ENCODE measurements around the gene SUN3. TPM values are rescaled to one million over a fixed set of nuclear protein-coding genes. Genes with fewer than 3 reads are reported as not detected.

Gene SUN3
- total RNA-seq, 1 donor from 2014 or later: not detected

GRCh38 chr7:48040944-48041652 is 12.2 kb upstream of the SUN3 start:
- peaks cover 2% of the 10 kb centered on the region for H3K27me3 ChIP-seq
- no peaks in the 10 kb centered on the region for H3K36me3 ChIP-seq
- ATAC-seq: no peak
- H3K9me3 ChIP-seq: no peaks in the 10 kb centered on the region
- intact Hi-C loops (cut with DNase I): no loop called here
- no peak for DNase-seq
- H3K4me3 ChIP-seq: no peak overlapping the region
- peaks cover 3% of the 10 kb centered on the region for H3K4me1 ChIP-seq
- no peak overlapping the region for H3K27ac ChIP-seq
- TF ChIP-seq CTCF (IDR thresholded peaks at IDR 0.05): no peak

- no peak overlapping the region for H3K27ac ChIP-seq
- no peak overlapping the region for H3K4me3 ChIP-seq
- peaks cover 17% of the 10 kb centered on the region for H3K27me3 ChIP-seq
- no peaks in the 10 kb centered on the region for H3K9me3 ChIP-seq
- no peak for DNase-seq
- intact Hi-C loops (cut with DNase I): no loop called here
- no peaks in the 10 kb centered on the region for H3K36me3 ChIP-seq
- ATAC-seq: no peak
- no peak for TF ChIP-seq CTCF (IDR thresholded peaks at IDR 0.05)
- peaks cover 9% of the 10 kb centered on the region for H3K4me1 ChIP-seq
Observed at GRCh38 chr7:48038815-48039506, 10.1 kb upstream of the SUN3 start.

- no peak for TF ChIP-seq CTCF (IDR thresholded peaks at IDR 0.05)
- Histone ChIP-seq H3K9me3 (no peaks in the 10 kb centered on the region), H3K36me3 (no peaks in the 10 kb centered on the region), H3K27me3 (peaks cover 19% of the 10 kb centered on the region), H3K4me1 (peaks cover 9% of the 10 kb centered on the region), H3K4me3 (peak overlapping the region; percentile 48), H3K27ac (no peak overlapping the region)
- peak; percentile 36 for ATAC-seq
- intact Hi-C loops (cut with DNase I): no loop called here
- peak; percentile 72 for DNase-seq
Observed at GRCh38 chr7:48035967-48036478, 7.1 kb upstream of the SUN3 start.

GRCh38 chr7:48035301-48035966 is 6.5 kb upstream of the SUN3 start, which contains the start of gene C7orf57:
C7orf57 (plus strand) TSS chr7:48035543; CDS start chr7:48036309, 766 bp downstream.
- peak; percentile 100 for ATAC-seq
- peaks cover 19% of the 10 kb centered on the region for H3K27me3 ChIP-seq
- DNase-seq: peak; percentile 98
- H3K36me3 ChIP-seq: no peaks in the 10 kb centered on the region
- H3K9me3 ChIP-seq: no peaks in the 10 kb centered on the region
- TF ChIP-seq CTCF (IDR thresholded peaks at IDR 0.05): peak; percentile 42
- H3K4me1 ChIP-seq: peaks cover 9% of the 10 kb centered on the region
- H3K27ac ChIP-seq: peak within 1 kb of the TSS; percentile 25
- peak within 1 kb of the TSS; percentile 48 for H3K4me3 ChIP-seq
- intact Hi-C loops (cut with DNase I): no loop called here

GRCh38 chr7:48033922-48034321 is 5.0 kb upstream of the SUN3 start:
- no peak for TF ChIP-seq CTCF (IDR thresholded peaks at IDR 0.05)

More at GRCh38 chr7:48033922-48034321, 5.0 kb upstream of the SUN3 start:
- no peak for DNase-seq
- H3K36me3 ChIP-seq: no peaks in the 10 kb centered on the region
- peaks cover 9% of the 10 kb centered on the region for H3K4me1 ChIP-seq
- H3K27me3 ChIP-seq: peaks cover 19% of the 10 kb centered on the region
- no peak overlapping the region for H3K27ac ChIP-seq
- H3K9me3 ChIP-seq: no peaks in the 10 kb centered on the region
- intact Hi-C loops (cut with DNase I): no loop called here
- ATAC-seq: no peak
- H3K4me3 ChIP-seq: no peak overlapping the region
